ENCODE measurements around the gene MTCH1. TPM values are rescaled to one million over a fixed set of nuclear protein-coding genes. Genes with fewer than 3 reads are reported as not detected.

MTCH1 gene
- total and polyA plus RNA-seq, 2 of the 4 experiments (the other 2 are of a cell fraction): 215 to 263 TPM

GRCh38 chr6:36983538-36983937 lies 2.5 kb downstream of the MTCH1 start (continued):
- TF ChIP-seq RAD21 (IDR thresholded peaks at IDR 0.05; ENCODE audit: low read length): no peak
- TF ChIP-seq RFX5 (IDR thresholded peaks at IDR 0.05; ENCODE audit: low read depth, low read length): no peak
- TF ChIP-seq SMC3 (IDR thresholded peaks at IDR 0.05; ENCODE audit: low read depth, low read length): no peak
- TF ChIP-seq MAFK (IDR thresholded peaks at IDR 0.05; ENCODE audit: low read depth, low read length): no peak
- TF ChIP-seq CHD1 (IDR thresholded peaks at IDR 0.05; ENCODE audit: low read depth, low read length): no peak
- TF ChIP-seq NFE2L2 (IDR thresholded peaks at IDR 0.05; ENCODE audit: low read depth, low read length): no peak
- TF ChIP-seq RCOR1 (IDR thresholded peaks at IDR 0.05; ENCODE audit: insufficient replicate concordance, low read length): no peak

- Histone ChIP-seq H3K4ac (ENCODE audit: low read depth, low read length) (no peak overlapping the region), H3K9me3 (ENCODE audit: control insufficient read depth, insufficient read depth, low read length) (no peaks in the 10 kb centered on the region), H3K9ac (ENCODE audit: low read depth, low read length) (no peak overlapping the region), H4K91ac (ENCODE audit: insufficient read depth, low read depth, low read length) (no peak overlapping the region), H2BK15ac (ENCODE audit: low read depth, low read length) (no peak overlapping the region), H3K9me1 (ENCODE audit: insufficient read depth, low read length) (peaks cover 22% of the 10 kb centered on the region), H2BK5ac (ENCODE audit: low read depth, low read length, poor library complexity, severe bottlenecking) (no peak overlapping the region), H4K5ac (ENCODE audit: low read depth, low read length) (no peak overlapping the region), H3K18ac (ENCODE audit: low read depth, low read length) (no peak overlapping the region), H2AFZ (replicated peaks; ENCODE audit: low read length, poor library complexity) (no peak overlapping the region), H3K27me3 (ENCODE audit: control insufficient read depth, insufficient read depth, low read length) (no peaks in the 10 kb centered on the region), H3K4me1 (ENCODE audit: control insufficient read depth, insufficient read depth, low read length) (peaks cover 13% of the 10 kb centered on the region), H2AK5ac (ENCODE audit: low read depth, low read length) (no peak overlapping the region), H3K36me3 (ENCODE audit: control insufficient read depth, insufficient read depth, low read length) (peaks cover 42% of the 10 kb centered on the region), H2BK20ac (ENCODE audit: low read depth, low read length) (no peak overlapping the region), H4K8ac (ENCODE audit: low read depth in 2 of 2, low read length in 2 of 2) (no peak overlapping the region), H4K20me1 (ENCODE audit: insufficient read depth, low read length) (peaks cover 90% of the 10 kb centered on the region), H3K27ac (ENCODE audit: insufficient read depth, low read length) (no peak overlapping the region), H2AK9ac (replicated peaks; ENCODE audit: low read depth, low read length, poor library complexity) (no peak overlapping the region), H3K14ac (replicated peaks; ENCODE audit: low read depth, low read length) (no peak overlapping the region), H3K23ac (ENCODE audit: low read depth, low read length) (no peak overlapping the region), H2BK120ac (ENCODE audit: low read depth, low read length) (no peak overlapping the region), H3K56ac (ENCODE audit: extremely low read depth, insufficient read depth, low read length) (no peak overlapping the region), H3K4me2 (ENCODE audit: low read depth, low read length) (no peak overlapping the region), H3K79me1 (ENCODE audit: low read depth in 1 of 2, low read length in 2 of 2) (peaks cover 28 to 84% of the 10 kb centered on the region in 2 experiments), H3K4me3 (ENCODE audit: insufficient read depth, low read depth, low read length) (no peak overlapping the region)
- POLR2A ChIA-PET (ENCODE audit: unreplicated experiment): no interaction called here
- dilution Hi-C loops (cut with HindIII; ENCODE audit: low sequenced_read_pairs, unreplicated experiment): no loop called here
- BruUV-seq (replicated peaks): no TSS peak
- ATAC-seq (ENCODE audit: low read depth) (no peak), DNase-seq (no peak)
- intact Hi-C loops (cut with micrococcal nuclease): no loop called here
- in situ Hi-C loops (cut with MboI; ENCODE audit: low sequenced_read_pairs): loop anchor here (10.0 kb wide), 1 partner anchor 96 kb away; the partner anchor contains the start of gene C6orf89
- WGBS, 2 experiments (ENCODE audit: extremely low coverage in 2 of 2, insufficient read length in 1 of 2): 92% methylated on average over 4 of the region's 14 CpGs; no CpG with 5 or more reads in 1 of the 2 experiments
- CTCF ChIA-PET: no interaction called here
- TF ChIP-seq POLR2A (IDR thresholded peaks at IDR 0.05; ENCODE audit: low read depth, low read length): no peak
- TF ChIP-seq, protein P1, sequence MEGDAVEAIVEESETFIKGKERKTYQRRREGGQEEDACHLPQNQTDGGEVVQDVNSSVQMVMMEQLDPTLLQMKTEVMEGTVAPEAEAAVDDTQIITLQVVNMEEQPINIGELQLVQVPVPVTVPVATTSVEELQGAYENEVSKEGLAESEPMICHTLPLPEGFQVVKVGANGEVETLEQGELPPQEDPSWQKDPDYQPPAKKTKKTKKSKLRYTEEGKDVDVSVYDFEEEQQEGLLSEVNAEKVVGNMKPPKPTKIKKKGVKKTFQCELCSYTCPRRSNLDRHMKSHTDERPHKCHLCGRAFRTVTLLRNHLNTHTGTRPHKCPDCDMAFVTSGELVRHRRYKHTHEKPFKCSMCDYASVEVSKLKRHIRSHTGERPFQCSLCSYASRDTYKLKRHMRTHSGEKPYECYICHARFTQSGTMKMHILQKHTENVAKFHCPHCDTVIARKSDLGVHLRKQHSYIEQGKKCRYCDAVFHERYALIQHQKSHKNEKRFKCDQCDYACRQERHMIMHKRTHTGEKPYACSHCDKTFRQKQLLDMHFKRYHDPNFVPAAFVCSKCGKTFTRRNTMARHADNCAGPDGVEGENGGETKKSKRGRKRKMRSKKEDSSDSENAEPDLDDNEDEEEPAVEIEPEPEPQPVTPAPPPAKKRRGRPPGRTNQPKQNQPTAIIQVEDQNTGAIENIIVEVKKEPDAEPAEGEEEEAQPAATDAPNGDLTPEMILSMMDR (conservative IDR thresholded peaks at IDR 0.05; ENCODE audit: low read depth, low read length): peak; percentile 11; the same call in 1 of the 2 replicates
Measured at GRCh38 chr6:36980876-36981619, 4.9 kb downstream of the MTCH1 start.

All from IMR-90 (cell line).